Upper lobe of left lung (tissue), 6 donors: ENCODE measurements around the gene DRAXIN. TPM values are rescaled to one million over a fixed set of nuclear protein-coding genes. Genes with fewer than 3 reads are reported as not detected.

ENCODE experiments used
- ATAC-seq, 2 donors: fragments of 200-7000 bp; cut with Tn5 transposase; one replicate each; pipeline ENCODE4 v1.9.1; 2022; ENCODE audit warnings: mild to moderate bottlenecking in 2 of 2, moderate library complexity in 2 of 2; ENCODE audit not compliant: low FRiP score in 2 of 2
- DNase-seq, 2 donors: peaks; one replicate each; pipeline ENCODE4 v3.0.0-alpha.2; 2019 to 2020
- H3K27ac ChIP-seq, 4 donors: fragments of 200-600 bp; sonication (generic); one replicate each; pipeline ENCODE4 v1.5.1; 2016 to 2019
- H3K27me3 ChIP-seq, 4 donors: fragments of 200-600 bp; sonication (generic); one replicate each; pipeline ENCODE4 v1.5.1; 2017 to 2019
- H3K36me3 ChIP-seq, 4 donors: fragments of 200-600 bp; sonication (generic); one replicate each; pipeline ENCODE4 v1.5.1; 2016 to 2019
- H3K4me1 ChIP-seq, 4 donors: fragments of 200-600 bp; sonication (generic); one replicate each; pipeline ENCODE4 v1.5.1; 2018 to 2019
- H3K4me3 ChIP-seq, 4 donors: fragments of 200-600 bp; sonication (generic); one replicate each; pipeline ENCODE4 v1.5.1; 2017 to 2019; ENCODE audit warnings: mild to moderate bottlenecking in 2 of 4, moderate library complexity in 1 of 4
- H3K9me3 ChIP-seq, 4 donors: fragments of 200-600 bp; sonication (generic); one replicate each; pipeline ENCODE4 v1.5.1; 2018 to 2019
- CTCF ChIP-seq, 6 experiments: fragments of 450-650 bp in 4 of 6; fragments of 200-600 bp in 2 of 6; sonication (generic) in 2 of 6; IDR thresholded peaks; one replicate each; pipeline ENCODE4 v1.5.1; 2016 to 2019; ENCODE audit warnings: antibody characterized with exemption in 6 of 6
- EP300 ChIP-seq, 4 donors: sonication (generic); formaldehyde crosslinking; IDR thresholded peaks; one replicate each; pipeline ENCODE4 v1.5.1; 2017; ENCODE audit warnings: antibody characterized with exemption in 4 of 4, control low read depth in 2 of 4
- POLR2A ChIP-seq, 4 donors: fragments of 450-650 bp; IDR thresholded peaks; one replicate each; pipeline ENCODE4 v1.5.1; 2016 to 2017; ENCODE audit warnings: antibody characterized with exemption in 4 of 4, mild to moderate bottlenecking in 2 of 4
- POLR2AphosphoS5 ChIP-seq, 2 donors: sonication (generic); formaldehyde crosslinking; IDR thresholded peaks; one replicate each; pipeline ENCODE4 v1.5.1; 2017; ENCODE audit warnings: antibody characterized with exemption in 2 of 2
- WGBS, 2 donors: methylation state at CpG; one replicate each; pipeline ENCODE4 v1.1.5; 2017 to 2018; 5-methylcytosine and 5-hydroxymethylcytosine counted together
- total RNA-seq, 6 donors: library from RNA; depleted of rRNA in 4 of 6; stranded (reverse); fragments of >200 nt in 4 of 6; gene quantifications; one replicate each; pipeline versions ENCODE4 v1.1.0 to v1.2.1, GENCODE V29; 2016 to 2021
- donor health status: DM: no; HTN: no; CAD: no; lungs with moderate emphysema.
- donor health status: DM: no; HTN: yes; CAD: no; lungs with severe emphysema.

The DRAXIN gene
- total RNA-seq, 6 donors from 2014 or later: 0.11 to 0.17 TPM; not detected in 4

- ATAC-seq (peak; percentile 36 to 50), DNase-seq (peak; percentile 48 to 89)
- Histone ChIP-seq H3K4me1 (peaks cover 24 to 36% (median 27%) of the 10 kb centered on the region in 4 donors), H3K4me3 (peak overlapping the region in 3 of 4 donors; percentile 0 to 38 (median 3)), H3K36me3 (no peaks in the 10 kb centered on the region), H3K27ac (no peak overlapping the region), H3K27me3 (peaks cover 0 to 10% (median 2%) of the 10 kb centered on the region in 4 donors), H3K9me3 (no peaks in the 10 kb centered on the region)
- TF ChIP-seq CTCF (IDR thresholded peaks at IDR 0.05) (no peak), POLR2AphosphoS5 (IDR thresholded peaks at IDR 0.05) (no peak), POLR2A (IDR thresholded peaks at IDR 0.05) (no peak), EP300 (IDR thresholded peaks at IDR 0.05) (no peak)
- WGBS, 2 donors: 20 to 51% methylated on average over 7 to 20 of the region's 30 CpGs
These were observed 42.8 kb upstream of the DRAXIN start for GRCh38 chr1:11648732-11649158.

GRCh38 chr1:11649237-11649623 lies 42.3 kb upstream of the DRAXIN start:
- H3K9me3 ChIP-seq: no peaks in the 10 kb centered on the region
- peak overlapping the region in 1 of 4 donors; percentile 49 for H3K27ac ChIP-seq
- TF ChIP-seq POLR2AphosphoS5 (IDR thresholded peaks at IDR 0.05) (no peak), POLR2A (IDR thresholded peaks at IDR 0.05) (no peak), CTCF (IDR thresholded peaks at IDR 0.05) (no peak), EP300 (IDR thresholded peaks at IDR 0.05) (no peak)
- WGBS, 2 donors: 16 to 23% methylated on average over 6 to 9 of the region's 9 CpGs
- H3K4me1 ChIP-seq: peaks cover 28 to 41% (median 32%) of the 10 kb centered on the region in 4 donors
- ATAC-seq (no peak), DNase-seq (no peak)
- H3K36me3 ChIP-seq: no peaks in the 10 kb centered on the region
- peaks cover 0 to 10% (median 2%) of the 10 kb centered on the region in 4 donors for H3K27me3 ChIP-seq
- H3K4me3 ChIP-seq: peak overlapping the region in 3 of 4 donors; percentile 0 to 38 (median 3)

- Histone ChIP-seq H3K4me1 (peaks cover 32 to 45% (median 35%) of the 10 kb centered on the region in 4 donors), H3K9me3 (no peaks in the 10 kb centered on the region), H3K27me3 (peaks cover 0 to 10% (median 2%) of the 10 kb centered on the region in 4 donors), H3K27ac (peak overlapping the region in 1 of 4 donors; percentile 49), H3K4me3 (peak overlapping the region in 3 of 4 donors; percentile 13 to 38 (median 31)), H3K36me3 (no peaks in the 10 kb centered on the region)
- 28 to 33% methylated on average over 17 to 20 of the region's 21 CpGs for WGBS, 2 donors
- ATAC-seq (peak in 1 of 2 donors; percentile 24), DNase-seq (peak in 1 of 2 donors; percentile 78)
- TF ChIP-seq POLR2A (IDR thresholded peaks at IDR 0.05) (no peak), CTCF (IDR thresholded peaks at IDR 0.05) (no peak), EP300 (IDR thresholded peaks at IDR 0.05) (no peak), POLR2AphosphoS5 (IDR thresholded peaks at IDR 0.05) (no peak)
These were observed 41.7 kb upstream of the DRAXIN start for GRCh38 chr1:11649624-11650330.

- Histone ChIP-seq H3K4me3 (peak overlapping the region in 3 of 4 donors; percentile 13 to 38 (median 31)), H3K27me3 (peaks cover 0 to 10% (median 2%) of the 10 kb centered on the region in 4 donors), H3K36me3 (no peaks in the 10 kb centered on the region), H3K4me1 (peaks cover 38 to 52% (median 41%) of the 10 kb centered on the region in 4 donors), H3K27ac (peak overlapping the region in 1 of 4 donors; percentile 49), H3K9me3 (no peaks in the 10 kb centered on the region)
- ATAC-seq: peak; percentile 76 to 77
- TF ChIP-seq CTCF (IDR thresholded peaks at IDR 0.05): peak; percentile 67 to 98 (median 92)
- no peak for TF ChIP-seq POLR2AphosphoS5 (IDR thresholded peaks at IDR 0.05)
- WGBS, 2 donors: 15 to 43% methylated on average over 8 to 19 of the region's 47 CpGs
- DNase-seq: peak; percentile 93 to 95
These were observed 41.0 kb upstream of the DRAXIN start for GRCh38 chr1:11650331-11650991.
